Natural killer cell (primary cell): ENCODE results near the gene MAPKAP1. TPM values are rescaled to one million over a fixed set of nuclear protein-coding genes. Genes with fewer than 3 reads are reported as not detected.

ENCODE experiments used
- ATAC-seq, 3 donors: fragments of 150-1000 bp in 2 of 3; fragments of 200-7000 bp in 1 of 3; cut with Tn5 transposase; 1 replicate in 1 of 3; 2 replicates in 2 of 3; pipeline ENCODE4 v1.10.0; 2021; ENCODE audit warnings: mild to moderate bottlenecking in 2 of 3, moderate library complexity in 2 of 3
- DNase-seq, 2 donors: peaks; one replicate each; pipeline versions ENCODE4 v3.0.0 to v3.0.0-alpha.2; 2013 to 2021; ENCODE audit warnings: mixed read lengths in 1 of 2
- H3K27ac ChIP-seq: one replicate; pipeline ENCODE4 v1.5.1; 2013; ENCODE audit warnings: mild to moderate bottlenecking, low read length
- H3K27me3 ChIP-seq: one replicate; pipeline ENCODE4 v1.6.1; 2013; ENCODE audit warnings: low read length; ENCODE audit not compliant: control insufficient read depth, insufficient read depth
- H3K36me3 ChIP-seq: one replicate; pipeline ENCODE4 v1.6.1; 2013; ENCODE audit warnings: low read length; ENCODE audit not compliant: control insufficient read depth, insufficient read depth
- H3K4me1 ChIP-seq: one replicate; pipeline ENCODE4 v1.6.1; 2013; ENCODE audit warnings: low read length; ENCODE audit not compliant: control insufficient read depth, insufficient read depth
- H3K4me3 ChIP-seq: one replicate; pipeline ENCODE4 v1.5.1; 2013; ENCODE audit warnings: low read length
- H3K9me3 ChIP-seq: one replicate; pipeline ENCODE4 v1.6.1; 2013; ENCODE audit warnings: low read length; ENCODE audit not compliant: control insufficient read depth, insufficient read depth
- H3K27ac Mint-ChIP-seq, 2 donors: one replicate each; pipeline ENCODE4 v1.8.0; 2022; ENCODE audit warnings: mild to moderate bottlenecking in 2 of 2, mixed read lengths in 2 of 2, moderate library complexity in 1 of 2
- H3K27me3 Mint-ChIP-seq, 2 donors: one replicate each; pipeline ENCODE4 v1.8.0; 2022; ENCODE audit warnings: low read depth in 2 of 2, mixed read lengths in 2 of 2
- H3K36me3 Mint-ChIP-seq: one replicate; pipeline ENCODE4 v1.8.0; 2022; ENCODE audit warnings: mixed read lengths
- H3K4me1 Mint-ChIP-seq, 2 donors: one replicate each; pipeline ENCODE4 v1.8.0; 2022; ENCODE audit warnings: mixed read lengths in 2 of 2
- H3K4me3 Mint-ChIP-seq: one replicate; pipeline ENCODE4 v1.8.0; 2022; ENCODE audit warnings: mild to moderate bottlenecking, moderate library complexity, mixed read lengths
- H3K9me3 Mint-ChIP-seq, 2 donors: one replicate each; pipeline ENCODE4 v1.8.0; 2022; ENCODE audit warnings: mixed read lengths in 2 of 2
- WGBS: methylation state at CpG from one replicate; pipeline ENCODE4 v1.1.7; 2013; ENCODE audit warnings: missing lambda C conversion rate; ENCODE audit not compliant: insufficient coverage; 5-methylcytosine and 5-hydroxymethylcytosine counted together
- intact Hi-C: fragments of 100-400 bp; cut with micrococcal nuclease; formaldehyde crosslinking; loops from one replicate; pipeline ENCODE4 v1.14.2; 2022
- total RNA-seq, 4 donors: library from RNA; stranded (reverse); fragments of 120-200 nt in 1 of 4; gene quantifications; one replicate each; pipeline versions ENCODE4 v1.2.3 to v1.2.4, GENCODE V29; 2013 to 2022
- TF ChIP-seq, protein P1 (sequence below): fragments of 200-600 bp; IDR thresholded peaks from one replicate; pipeline ENCODE4 v1.8.0; 2022; ENCODE audit warnings: antibody characterized with exemption

MAPKAP1 gene
- total RNA-seq, 3 donors from 2014 or later (not counting 1 experiment from before 2014, with no cell fraction given) = 51.1 to 73.0 (median 58.8) TPM

DNA sequence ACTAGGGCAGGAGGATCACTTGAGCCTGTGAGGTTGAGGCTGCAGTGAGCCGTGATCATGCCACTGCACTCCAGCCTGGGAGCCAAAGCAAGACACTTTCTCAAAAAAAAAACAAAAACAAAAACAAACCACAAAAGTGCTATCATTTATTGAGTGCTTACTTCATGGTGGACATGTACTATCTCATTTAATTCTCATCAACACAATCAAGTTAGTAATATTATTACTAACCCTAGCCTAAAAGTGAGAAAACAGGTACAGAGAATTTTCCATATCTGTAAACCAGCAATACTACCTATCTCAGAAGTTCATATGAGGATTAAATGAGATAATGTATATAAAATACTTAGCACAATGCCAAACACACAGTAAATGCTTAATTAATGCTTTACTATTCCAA lies 85.8 kb downstream of the MAPKAP1 start:
- Histone ChIP-seq H3K36me3 (no peaks in the 10 kb centered on the region), H3K27ac (no peak overlapping the region), H3K27me3 (no peaks in the 10 kb centered on the region), H3K4me1 (no peaks in the 10 kb centered on the region), H3K9me3 (no peaks in the 10 kb centered on the region), H3K4me3 (no peak overlapping the region)
- H3K27ac Mint-ChIP-seq = no peak overlapping the region
- no peaks in the 10 kb centered on the region for H3K9me3 Mint-ChIP-seq
- TF ChIP-seq, protein P1, sequence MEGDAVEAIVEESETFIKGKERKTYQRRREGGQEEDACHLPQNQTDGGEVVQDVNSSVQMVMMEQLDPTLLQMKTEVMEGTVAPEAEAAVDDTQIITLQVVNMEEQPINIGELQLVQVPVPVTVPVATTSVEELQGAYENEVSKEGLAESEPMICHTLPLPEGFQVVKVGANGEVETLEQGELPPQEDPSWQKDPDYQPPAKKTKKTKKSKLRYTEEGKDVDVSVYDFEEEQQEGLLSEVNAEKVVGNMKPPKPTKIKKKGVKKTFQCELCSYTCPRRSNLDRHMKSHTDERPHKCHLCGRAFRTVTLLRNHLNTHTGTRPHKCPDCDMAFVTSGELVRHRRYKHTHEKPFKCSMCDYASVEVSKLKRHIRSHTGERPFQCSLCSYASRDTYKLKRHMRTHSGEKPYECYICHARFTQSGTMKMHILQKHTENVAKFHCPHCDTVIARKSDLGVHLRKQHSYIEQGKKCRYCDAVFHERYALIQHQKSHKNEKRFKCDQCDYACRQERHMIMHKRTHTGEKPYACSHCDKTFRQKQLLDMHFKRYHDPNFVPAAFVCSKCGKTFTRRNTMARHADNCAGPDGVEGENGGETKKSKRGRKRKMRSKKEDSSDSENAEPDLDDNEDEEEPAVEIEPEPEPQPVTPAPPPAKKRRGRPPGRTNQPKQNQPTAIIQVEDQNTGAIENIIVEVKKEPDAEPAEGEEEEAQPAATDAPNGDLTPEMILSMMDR = no peak
- H3K27me3 Mint-ChIP-seq = no peaks in the 10 kb centered on the region
- H3K4me3 Mint-ChIP-seq = no peak overlapping the region
- DNase-seq = no peak
- no peak for ATAC-seq
- H3K4me1 Mint-ChIP-seq = peaks cover 16 to 22% of the 10 kb centered on the region in 2 donors
- 100% methylated on average over 1 of the region's 1 CpG for WGBS
- intact Hi-C loops = no loop called here
- no peaks in the 10 kb centered on the region for H3K36me3 Mint-ChIP-seq

DNA sequence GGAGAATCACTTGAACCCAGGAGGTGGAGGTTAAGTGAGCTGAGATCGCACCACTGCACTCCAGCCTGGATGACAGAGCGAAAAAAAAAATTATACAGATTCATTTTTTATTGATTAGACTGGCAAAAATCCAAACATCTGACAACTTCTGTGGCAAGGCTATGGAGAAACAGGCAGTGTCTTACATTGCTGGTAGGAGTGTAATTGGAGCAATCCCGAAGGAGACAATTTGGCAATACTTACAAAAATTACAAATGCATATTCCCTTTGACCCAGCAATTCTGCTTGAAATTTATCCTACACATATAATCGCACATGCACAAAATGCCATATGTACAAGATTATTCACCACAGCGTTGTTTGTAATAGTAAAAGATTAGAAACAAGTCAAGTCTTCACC lies 86.8 kb downstream of the MAPKAP1 start:
- H3K4me3 ChIP-seq = no peak overlapping the region

GRCh38 chr9:125617087-125617486 lies 89.9 kb downstream of the MAPKAP1 start:
- ATAC-seq = no peak
- no peak overlapping the region for H3K27ac ChIP-seq
- Mint-ChIP-seq H3K27ac (no peak overlapping the region), H3K4me3 (no peak overlapping the region), H3K36me3 (no peaks in the 10 kb centered on the region), H3K9me3 (no peaks in the 10 kb centered on the region), H3K27me3 (no peaks in the 10 kb centered on the region), H3K4me1 (peaks cover 27 to 34% of the 10 kb centered on the region in 2 donors)
- no peaks in the 10 kb centered on the region for H3K9me3 ChIP-seq
- H3K4me1 ChIP-seq = no peaks in the 10 kb centered on the region
- no peaks in the 10 kb centered on the region for H3K36me3 ChIP-seq
- no peaks in the 10 kb centered on the region for H3K27me3 ChIP-seq
- DNase-seq = no peak
- H3K4me3 ChIP-seq = no peak overlapping the region
- intact Hi-C loops = no loop called here
- 98% methylated on average over 5 of the region's 5 CpGs for WGBS
- TF ChIP-seq, protein P1 = no peak

More for the DNA sequence above, 86.8 kb downstream of the MAPKAP1 start:
- Mint-ChIP-seq H3K9me3 (no peaks in the 10 kb centered on the region), H3K27me3 (no peaks in the 10 kb centered on the region), H3K36me3 (no peaks in the 10 kb centered on the region), H3K4me1 (peaks cover 21 to 22% of the 10 kb centered on the region in 2 donors), H3K27ac (peak overlapping the region; percentile 5 to 35), H3K4me3 (no peak overlapping the region)
- WGBS = 100% methylated on average over 1 of the region's 5 CpGs
- no peak for ATAC-seq
- H3K27ac ChIP-seq = no peak overlapping the region
- H3K9me3 ChIP-seq = no peaks in the 10 kb centered on the region
- no peaks in the 10 kb centered on the region for H3K27me3 ChIP-seq
- no peaks in the 10 kb centered on the region for H3K36me3 ChIP-seq
- intact Hi-C loops = no loop called here
- no peaks in the 10 kb centered on the region for H3K4me1 ChIP-seq
- no peak for DNase-seq
- TF ChIP-seq, protein P1 = no peak

DNA sequence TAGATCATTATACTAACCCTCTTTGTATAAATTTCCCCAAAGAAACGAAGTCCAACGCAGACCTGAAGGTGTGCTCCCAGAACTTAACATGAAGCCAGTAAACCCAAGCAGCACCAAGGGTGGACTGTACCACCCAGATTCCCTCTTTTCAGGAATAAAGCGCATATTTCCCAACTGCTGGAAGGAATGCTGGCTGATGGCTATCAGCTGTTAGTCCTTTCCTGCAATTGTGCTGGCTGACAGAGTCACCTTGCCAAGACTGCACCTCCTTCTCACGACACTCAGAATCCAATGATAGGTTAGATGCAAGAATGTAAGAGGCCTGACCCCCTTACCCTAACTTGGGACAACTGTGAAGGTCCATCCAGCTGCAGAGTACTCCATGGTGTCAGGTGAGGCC lies 93.9 kb downstream of the MAPKAP1 start:
- no peak for ATAC-seq
- no peaks in the 10 kb centered on the region for H3K27me3 ChIP-seq
- no peak overlapping the region for H3K4me3 ChIP-seq
- peaks cover 19 to 43% of the 10 kb centered on the region in 2 donors for H3K4me1 Mint-ChIP-seq
- H3K27ac ChIP-seq = no peak overlapping the region
- 97% methylated on average over 4 of the region's 4 CpGs for WGBS
- H3K36me3 Mint-ChIP-seq = no peaks in the 10 kb centered on the region
- H3K4me1 ChIP-seq = no peaks in the 10 kb centered on the region
- no peak overlapping the region for H3K4me3 Mint-ChIP-seq
- no peak overlapping the region for H3K27ac Mint-ChIP-seq
- intact Hi-C loops = no loop called here
- no peaks in the 10 kb centered on the region for H3K36me3 ChIP-seq
- no peaks in the 10 kb centered on the region for H3K9me3 ChIP-seq
- no peak for DNase-seq
- TF ChIP-seq, protein P1 = no peak
- no peaks in the 10 kb centered on the region for H3K27me3 Mint-ChIP-seq
- no peaks in the 10 kb centered on the region for H3K9me3 Mint-ChIP-seq
